Measurements from ENCODE around the gene NLGN1. TPM values are rescaled to one million over a fixed set of nuclear protein-coding genes. Genes with fewer than 3 reads are reported as not detected.

Gene NLGN1
- total RNA-seq, 2 donors from 2014 or later, result 0.36 to 11.7 TPM

DNA sequence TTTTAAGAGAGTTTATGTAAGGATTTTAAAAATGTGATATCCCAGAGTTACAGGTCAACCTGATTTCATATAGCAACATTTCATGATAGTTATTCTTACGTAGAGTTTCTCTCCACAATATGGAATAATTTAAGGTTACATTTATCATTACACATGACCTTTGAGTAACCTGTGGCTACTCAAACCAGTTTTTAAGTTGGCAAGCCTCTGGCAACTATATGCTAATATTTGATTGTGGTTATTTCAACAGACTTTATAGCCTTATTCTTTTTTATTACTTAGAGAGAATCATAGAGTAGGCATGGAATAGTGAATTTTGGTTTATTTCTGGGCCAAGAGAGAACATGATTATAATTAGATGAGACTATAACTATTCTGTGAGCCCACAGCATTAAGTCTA, 504.9 kb downstream of the NLGN1 start:
- TF ChIP-seq POLR2AphosphoS5 (IDR thresholded peaks at IDR 0.05), result peak; percentile 27
- TF ChIP-seq, protein P1, sequence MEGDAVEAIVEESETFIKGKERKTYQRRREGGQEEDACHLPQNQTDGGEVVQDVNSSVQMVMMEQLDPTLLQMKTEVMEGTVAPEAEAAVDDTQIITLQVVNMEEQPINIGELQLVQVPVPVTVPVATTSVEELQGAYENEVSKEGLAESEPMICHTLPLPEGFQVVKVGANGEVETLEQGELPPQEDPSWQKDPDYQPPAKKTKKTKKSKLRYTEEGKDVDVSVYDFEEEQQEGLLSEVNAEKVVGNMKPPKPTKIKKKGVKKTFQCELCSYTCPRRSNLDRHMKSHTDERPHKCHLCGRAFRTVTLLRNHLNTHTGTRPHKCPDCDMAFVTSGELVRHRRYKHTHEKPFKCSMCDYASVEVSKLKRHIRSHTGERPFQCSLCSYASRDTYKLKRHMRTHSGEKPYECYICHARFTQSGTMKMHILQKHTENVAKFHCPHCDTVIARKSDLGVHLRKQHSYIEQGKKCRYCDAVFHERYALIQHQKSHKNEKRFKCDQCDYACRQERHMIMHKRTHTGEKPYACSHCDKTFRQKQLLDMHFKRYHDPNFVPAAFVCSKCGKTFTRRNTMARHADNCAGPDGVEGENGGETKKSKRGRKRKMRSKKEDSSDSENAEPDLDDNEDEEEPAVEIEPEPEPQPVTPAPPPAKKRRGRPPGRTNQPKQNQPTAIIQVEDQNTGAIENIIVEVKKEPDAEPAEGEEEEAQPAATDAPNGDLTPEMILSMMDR (IDR thresholded peaks at IDR 0.05), result no peak
- Histone ChIP-seq H3K27ac (peak overlapping the region in 1 of 2 donors; percentile 61), H3K36me3 (no peaks in the 10 kb centered on the region), H3K9me3 (no peaks in the 10 kb centered on the region), H3K4me1 (replicated peaks) (no peaks in the 10 kb centered on the region), H3K4me3 (no peak overlapping the region), H3K27me3 (replicated peaks; ENCODE audit: insufficient read depth) (no peaks in the 10 kb centered on the region)
- intact Hi-C loops (cut with DNase I), result no loop called here
- no peak for DNase-seq (ENCODE audit: low spot score)
- 66% methylated on average over 1 of the region's 1 CpG for WGBS

DNA sequence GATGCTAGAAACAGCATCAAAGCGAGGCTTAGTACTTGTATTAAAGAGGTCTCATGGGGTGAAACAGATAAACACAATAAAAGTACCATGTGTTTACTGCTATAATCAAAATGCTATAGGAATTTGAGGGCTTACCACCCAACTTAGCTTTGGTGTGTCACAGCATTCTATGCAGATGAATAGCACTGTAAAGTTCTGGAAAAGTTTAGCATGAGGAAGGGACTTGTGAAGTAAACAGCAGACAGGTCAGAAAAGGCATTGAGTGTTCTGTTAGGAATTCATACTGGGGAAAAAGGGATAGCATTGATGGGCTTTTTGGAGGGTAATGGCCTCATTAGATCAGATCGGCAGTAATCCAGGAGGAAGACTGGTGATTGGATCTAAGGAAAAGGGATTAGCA, 505.3 kb downstream of the NLGN1 start:
- Histone ChIP-seq H3K4me3 (no peak overlapping the region), H3K27me3 (replicated peaks; ENCODE audit: insufficient read depth) (no peaks in the 10 kb centered on the region), H3K36me3 (no peaks in the 10 kb centered on the region), H3K4me1 (replicated peaks) (no peaks in the 10 kb centered on the region), H3K27ac (peak overlapping the region; percentile 24 to 61), H3K9me3 (no peaks in the 10 kb centered on the region)
- 80% methylated on average over 2 of the region's 2 CpGs for WGBS
- no peak for TF ChIP-seq POLR2AphosphoS5 (IDR thresholded peaks at IDR 0.05)
- TF ChIP-seq POLR2A (IDR thresholded peaks at IDR 0.05), result no peak
- TF ChIP-seq, protein P1 (IDR thresholded peaks at IDR 0.05), result no peak
- DNase-seq (ENCODE audit: low spot score), result no peak
- intact Hi-C loops (cut with DNase I), result no loop called here

DNA sequence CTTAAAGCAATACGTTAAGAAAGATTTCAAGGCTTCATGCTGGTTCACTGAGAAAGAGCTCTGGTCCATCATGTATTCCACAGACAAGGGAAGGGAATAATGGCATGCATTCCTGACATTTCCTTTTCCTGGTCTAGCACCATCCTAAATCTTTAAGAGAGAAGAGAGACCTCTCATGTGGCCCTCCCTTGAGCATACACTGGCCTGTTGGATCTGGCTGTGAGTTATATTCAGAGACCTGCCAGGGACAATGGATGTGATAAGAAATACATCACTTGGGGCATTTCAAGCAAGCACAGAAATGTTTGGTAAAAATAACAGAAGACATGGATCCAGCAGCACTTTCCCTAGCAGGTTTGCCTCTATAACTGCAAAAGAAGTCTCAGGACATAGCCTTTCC, 507.8 kb downstream of the NLGN1 start:
- Histone ChIP-seq H3K27ac (peak overlapping the region in 1 of 2 donors; percentile 41), H3K27me3 (replicated peaks; ENCODE audit: insufficient read depth) (no peaks in the 10 kb centered on the region), H3K4me1 (replicated peaks) (no peaks in the 10 kb centered on the region), H3K36me3 (no peaks in the 10 kb centered on the region), H3K4me3 (no peak overlapping the region), H3K9me3 (no peaks in the 10 kb centered on the region)
- 75% methylated on average over 1 of the region's 1 CpG for WGBS
- intact Hi-C loops (cut with DNase I), result no loop called here
- TF ChIP-seq POLR2A (IDR thresholded peaks at IDR 0.05), result no peak
- no peak for TF ChIP-seq POLR2AphosphoS5 (IDR thresholded peaks at IDR 0.05)
- TF ChIP-seq, protein P1 (IDR thresholded peaks at IDR 0.05), result no peak
- no peak for DNase-seq (ENCODE audit: low spot score)

DNA sequence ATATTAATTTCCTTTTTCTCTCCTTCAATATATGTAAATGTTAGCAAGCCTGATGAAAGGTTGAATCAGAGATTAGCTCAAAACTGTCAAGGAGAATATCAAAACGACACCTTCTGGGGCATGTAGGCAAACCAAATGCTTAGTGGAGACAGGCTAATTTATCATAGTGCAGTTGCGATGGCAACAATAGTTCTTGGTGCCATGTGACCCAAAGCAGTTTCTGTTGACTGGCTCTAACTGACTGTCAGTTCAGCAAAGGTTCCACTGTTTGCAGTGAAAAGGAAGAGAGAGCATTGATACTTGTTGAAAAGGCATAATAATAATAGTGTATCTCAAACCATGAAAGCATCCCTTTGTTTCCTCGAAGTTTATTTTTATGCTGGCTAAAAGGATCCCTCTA, 513.9 kb downstream of the NLGN1 start:
- Histone ChIP-seq H3K4me1 (replicated peaks) (no peaks in the 10 kb centered on the region), H3K4me3 (no peak overlapping the region), H3K27ac (no peak overlapping the region), H3K9me3 (no peaks in the 10 kb centered on the region), H3K27me3 (replicated peaks; ENCODE audit: insufficient read depth) (no peaks in the 10 kb centered on the region), H3K36me3 (no peaks in the 10 kb centered on the region)
- intact Hi-C loops (cut with DNase I), result no loop called here
- no peak for DNase-seq (ENCODE audit: low spot score)
- WGBS, result 49% methylated on average over 3 of the region's 3 CpGs
- no peak for TF ChIP-seq POLR2AphosphoS5 (IDR thresholded peaks at IDR 0.05)
- TF ChIP-seq, protein P1 (IDR thresholded peaks at IDR 0.05), result no peak
- TF ChIP-seq POLR2A (IDR thresholded peaks at IDR 0.05), result no peak

DNA sequence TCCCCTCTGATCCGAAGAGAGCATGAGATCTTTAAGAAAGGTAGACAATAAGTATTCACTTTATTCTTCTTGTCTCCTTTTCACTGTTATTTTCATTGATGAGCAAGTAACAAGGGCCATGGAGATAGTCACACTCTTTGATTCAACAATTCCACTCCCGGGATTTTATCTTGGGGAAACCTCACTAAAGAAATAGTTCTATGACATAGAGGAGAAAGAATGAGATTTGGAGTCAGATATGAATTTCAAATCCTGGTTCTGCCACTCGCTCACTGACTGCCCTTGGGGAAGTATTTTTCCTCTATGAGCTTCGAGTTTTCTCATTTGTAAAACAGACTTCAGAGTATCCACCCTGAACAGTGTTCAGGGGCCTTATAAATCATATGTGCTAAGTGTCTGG, 514.6 kb downstream of the NLGN1 start:
- Histone ChIP-seq H3K27ac (no peak overlapping the region), H3K9me3 (no peaks in the 10 kb centered on the region), H3K27me3 (replicated peaks; ENCODE audit: insufficient read depth) (no peaks in the 10 kb centered on the region), H3K4me3 (no peak overlapping the region), H3K4me1 (replicated peaks) (no peaks in the 10 kb centered on the region), H3K36me3 (no peaks in the 10 kb centered on the region)
- no peak for DNase-seq (ENCODE audit: low spot score)
- TF ChIP-seq POLR2A (IDR thresholded peaks at IDR 0.05) (no peak), POLR2AphosphoS5 (IDR thresholded peaks at IDR 0.05) (no peak)
- TF ChIP-seq, protein P1 (IDR thresholded peaks at IDR 0.05), result no peak
- intact Hi-C loops (cut with DNase I), result no loop called here
- 65% methylated on average over 4 of the region's 4 CpGs for WGBS
